DOHH2 (cell line): ENCODE data around the gene CABYR.

Source experiments
- H3F3A ChIP-seq: fragments of 200-600 bp; sonication (generic), shearing (Covaris generic); 2 replicates; pipeline ENCODE4 v1.6.0; 2016; ENCODE audit warnings: antibody characterized with exemption, mild to moderate bottlenecking; ENCODE audit not compliant: control insufficient read depth, insufficient read depth
- H3K27ac ChIP-seq: fragments of 200-600 bp; sonication (generic); 2 replicates; pipeline ENCODE4 v1.5.1; 2014; ENCODE audit warnings: low read depth, mild to moderate bottlenecking, low read length, moderate library complexity
- H3K27me3 ChIP-seq: fragments of 200-600 bp; sonication (generic); 2 replicates; pipeline ENCODE4 v1.6.1; 2014; ENCODE audit warnings: mild to moderate bottlenecking, low read length, mixed read lengths; ENCODE audit not compliant: control insufficient read depth
- H3K36me3 ChIP-seq: fragments of 200-600 bp; sonication (generic); 2 replicates; pipeline ENCODE4 v1.6.1; 2014; ENCODE audit warnings: mild to moderate bottlenecking, low read length, moderate library complexity, mixed read lengths; ENCODE audit not compliant: control insufficient read depth
- H3K4me1 ChIP-seq: fragments of 200-600 bp; sonication (generic); 2 replicates; pipeline ENCODE4 v1.6.1; 2014; ENCODE audit warnings: mild to moderate bottlenecking, low read length, mixed read lengths; ENCODE audit not compliant: control insufficient read depth
- H3K4me2 ChIP-seq: fragments of 200-600 bp; sonication (generic); 2 replicates; pipeline ENCODE4 v1.6.0; 2014; ENCODE audit warnings: mild to moderate bottlenecking, low read length, moderate library complexity
- H3K4me3 ChIP-seq: fragments of 200-600 bp; sonication (generic); 2 replicates; pipeline ENCODE4 v1.5.1; 2014; ENCODE audit warnings: mild to moderate bottlenecking, low read length, mixed read lengths
- H3K79me2 ChIP-seq: fragments of 200-600 bp; sonication (generic); 2 replicates; pipeline ENCODE4 v1.6.1; 2014; ENCODE audit warnings: mild to moderate bottlenecking, low read length, mixed read lengths; ENCODE audit not compliant: control insufficient read depth
- H3K9me2 ChIP-seq: fragments of 200-600 bp; sonication (generic); replicated peaks from 2 replicates; pipeline ENCODE4 v1.6.1; 2014; ENCODE audit warnings: mild to moderate bottlenecking, low read length, mixed read lengths; ENCODE audit not compliant: control insufficient read depth
- H3K9me3 ChIP-seq: fragments of 200-600 bp; sonication (generic); 2 replicates; pipeline ENCODE4 v1.6.1; 2014; ENCODE audit warnings: antibody characterized with exemption, low read length, mixed read lengths; ENCODE audit not compliant: control insufficient read depth, insufficient read depth
- H4K20me1 ChIP-seq: fragments of 200-600 bp; sonication (generic); 2 replicates; pipeline ENCODE4 v1.6.0; 2014; ENCODE audit warnings: low read depth, mild to moderate bottlenecking, antibody characterized with exemption, low read length, moderate library complexity; ENCODE audit not compliant: control insufficient read depth, insufficient read depth
- CTCF ChIP-seq: fragments of 200-600 bp; sonication (generic); IDR thresholded peaks from one replicate; pipeline ENCODE4 v1.5.1; 2014; ENCODE audit warnings: antibody characterized with exemption, mild to moderate bottlenecking, low read depth, low read length; ENCODE audit not compliant: poor library complexity, severe bottlenecking
- EZH2phosphoT487 ChIP-seq: fragments of 200-600 bp; sonication (generic); IDR thresholded peaks from 2 replicates; pipeline ENCODE4 v1.6.1; 2017; ENCODE audit warnings: borderline replicate concordance, mild to moderate bottlenecking, antibody characterized with exemption, low read length, moderate library complexity, mixed read lengths

The CABYR gene

GRCh38 chr18:24103320-24104021 is 35.4 kb upstream of the CABYR start:
- H3K9me2 ChIP-seq: no peaks in the 10 kb centered on the region
- no peak for TF ChIP-seq CTCF

GRCh38 chr18:24104486-24104885 is 34.4 kb upstream of the CABYR start:
- Histone ChIP-seq H3K9me3 (no peaks in the 10 kb centered on the region), H3K79me2 (no peaks in the 10 kb centered on the region), H3K4me1 (no peaks in the 10 kb centered on the region), H4K20me1 (no peaks in the 10 kb centered on the region), H3K4me2 (no peak overlapping the region), H3K36me3 (peaks cover 18% of the 10 kb centered on the region), H3K27ac (no peak overlapping the region), H3K27me3 (no peaks in the 10 kb centered on the region), H3F3A (no peaks in the 10 kb centered on the region), H3K4me3 (no peak overlapping the region), H3K9me2 (no peaks in the 10 kb centered on the region)
- TF ChIP-seq CTCF (no peak), EZH2phosphoT487 (no peak)

More at GRCh38 chr18:24103320-24104021, 35.4 kb upstream of the CABYR start:
- Histone ChIP-seq H3K4me3 (no peak overlapping the region), H3K27ac (no peak overlapping the region), H3K79me2 (no peaks in the 10 kb centered on the region), H3K27me3 (no peaks in the 10 kb centered on the region), H3K9me3 (no peaks in the 10 kb centered on the region), H3K4me2 (no peak overlapping the region), H3F3A (no peaks in the 10 kb centered on the region), H4K20me1 (no peaks in the 10 kb centered on the region), H3K4me1 (no peaks in the 10 kb centered on the region), H3K36me3 (peaks cover 18% of the 10 kb centered on the region)

- H3K4me1 ChIP-seq: no peaks in the 10 kb centered on the region
- no peaks in the 10 kb centered on the region for H3K9me2 ChIP-seq
- no peaks in the 10 kb centered on the region for H3F3A ChIP-seq
- H3K27ac ChIP-seq: no peak overlapping the region
- H3K79me2 ChIP-seq: no peaks in the 10 kb centered on the region
- H3K27me3 ChIP-seq: no peaks in the 10 kb centered on the region
- no peak overlapping the region for H3K4me3 ChIP-seq
- H3K9me3 ChIP-seq: no peaks in the 10 kb centered on the region
- TF ChIP-seq EZH2phosphoT487: no peak
- TF ChIP-seq CTCF: no peak
- no peaks in the 10 kb centered on the region; the same call in 1 of the 2 replicates for H4K20me1 ChIP-seq
- no peak overlapping the region for H3K4me2 ChIP-seq
- peaks cover 15% of the 10 kb centered on the region for H3K36me3 ChIP-seq
Measured at GRCh38 chr18:24108641-24109040, 30.2 kb upstream of the CABYR start.
